HCT116 (cell line): ENCODE measurements around the gene OSBP2. TPM values are rescaled to one million over a fixed set of nuclear protein-coding genes. Genes with fewer than 3 reads are reported as not detected.

ENCODE experiments used
- ATAC-seq: fragments of 200-7000 bp; cut with Tn5 transposase; 2 replicates; pipeline ENCODE4 v1.9.1; 2020; ENCODE audit warnings: mild to moderate bottlenecking, moderate library complexity
- BruUV-seq: library from RNA; stranded (reverse); fragments of 400-500 nt; replicated peaks from 2 replicates; lab custom pipeline; 2021; lab: Mats Ljungman, UMichigan
- CTCF ChIA-PET: fragments of 300-600 bp; sonication (Branson Sonifier 250); formaldehyde crosslinking; loops from one replicate; lab custom pipeline; 2021; ENCODE audit warnings: antibody characterized with exemption; lab: Charles Lee
- POLR2A ChIA-PET: fragments of 300-600, 350-600 bp; sonication (Branson Sonifier 250); formaldehyde crosslinking; loops from one replicate; lab custom pipeline; 2021; ENCODE audit warnings: antibody characterized with exemption; lab: Charles Lee
- RAD21 ChIA-PET, 2 experiments: fragments of 300-600 bp; sonication (Branson Sonifier 250); formaldehyde crosslinking; loops; one replicate each; lab custom pipeline; 2023; ENCODE audit warnings: low total read pairs in 2 of 2; ENCODE audit not compliant: uncharacterized antibody in 2 of 2, unreplicated experiment in 2 of 2, low non-redundant PET in 1 of 2; lab: Charles Lee
- DNase-seq: peaks from one replicate; pipeline ENCODE4 v3.0.0-alpha.2; 2010; ENCODE audit warnings: low read depth, low spot score
- H2AFZ ChIP-seq: fragments of 200-600 bp; shearing (Covaris generic), sonication (generic); 2 replicates; pipeline ENCODE4 v1.6.1; 2017; ENCODE audit warnings: low read depth, mixed run types, mixed read lengths, antibody characterized with exemption, low read length; ENCODE audit not compliant: poor library complexity, severe bottlenecking
- H3K27ac ChIP-seq: 2 replicates; pipeline ENCODE4 v1.5.1; 2012; ENCODE audit warnings: low read depth, low read length
- H3K27me3 ChIP-seq: fragments of 200-600 bp; sonication (generic); 2 replicates; pipeline ENCODE4 v1.6.1; 2016; ENCODE audit warnings: mixed run types, low read length, mixed read lengths; ENCODE audit not compliant: insufficient read depth
- H3K36me3 ChIP-seq, 2 experiments: fragments of 200-500 bp in 1 of 2; fragments of 200-600 bp in 1 of 2; sonication (Bioruptor generic) in 1 of 2; sonication (generic) in 1 of 2; 2 replicates each; pipeline versions ENCODE4 v1.5.1 to v1.6.1; 2014 to 2016; ENCODE audit warnings: low read length in 2 of 2, inconsistent platforms in 1 of 2, mixed read lengths in 1 of 2, mixed run types in 1 of 2; ENCODE audit not compliant: insufficient read depth in 2 of 2, control insufficient read depth in 1 of 2
- H3K4me1 ChIP-seq, 2 experiments: fragments of 200-600 bp in 1 of 2; sonication (generic) in 1 of 2; 2 replicates each; pipeline versions ENCODE4 v1.5.1 to v1.6.1; 2012 to 2017; ENCODE audit warnings: low read length in 2 of 2, inconsistent platforms in 1 of 2, mild to moderate bottlenecking in 1 of 2, mixed read lengths in 1 of 2, mixed run types in 1 of 2, moderate library complexity in 1 of 2; ENCODE audit not compliant: insufficient read depth in 2 of 2, control insufficient read depth in 1 of 2
- H3K4me2 ChIP-seq: fragments of 200-600 bp; sonication (generic); 2 replicates; pipeline ENCODE4 v1.6.1; 2017; ENCODE audit warnings: mixed run types, low read length, mixed read lengths
- H3K4me3 ChIP-seq, 2 experiments: fragments of 200-600 bp in 1 of 2; sonication (generic) in 1 of 2; replicated peaks in 1 of 2; 2 replicates each; pipeline ENCODE4 v1.5.1; 2011 to 2016; ENCODE audit warnings: low read length in 2 of 2, control low read depth in 1 of 2, low read depth in 1 of 2, mild to moderate bottlenecking in 1 of 2, mixed read lengths in 1 of 2, mixed run types in 1 of 2
- H3K79me2 ChIP-seq: fragments of 200-600 bp; sonication (generic); 2 replicates; pipeline ENCODE4 v1.6.1; 2017; ENCODE audit warnings: mild to moderate bottlenecking, mixed run types, low read length, moderate library complexity, mixed read lengths; ENCODE audit not compliant: insufficient read depth
- H3K9ac ChIP-seq: fragments of 200-600 bp; sonication (generic); 2 replicates; pipeline ENCODE4 v1.6.1; 2016; ENCODE audit warnings: low read length, mixed read lengths
- H3K9me2 ChIP-seq: fragments of 200-600 bp; sonication (generic), shearing (Covaris generic); 2 replicates; pipeline ENCODE4 v1.6.1; 2017; ENCODE audit warnings: mixed run types, mild to moderate bottlenecking, moderate library complexity; ENCODE audit not compliant: insufficient read depth
- H3K9me3 ChIP-seq, 2 experiments: fragments of 200-500 bp in 1 of 2; fragments of 200-600 bp in 1 of 2; sonication (Bioruptor generic) in 1 of 2; sonication (generic) in 1 of 2; 2 replicates each; pipeline ENCODE4 v1.6.1; 2014 to 2017; ENCODE audit warnings: low read length in 2 of 2, mixed read lengths in 2 of 2, inconsistent platforms in 1 of 2, low read depth in 1 of 2, mild to moderate bottlenecking in 1 of 2, mixed run types in 1 of 2, moderate library complexity in 1 of 2; ENCODE audit not compliant: control insufficient read depth in 1 of 2, insufficient read depth in 1 of 2
- H4K20me1 ChIP-seq: fragments of 200-600 bp; sonication (generic), shearing (Covaris generic); 2 replicates; pipeline ENCODE4 v1.6.1; 2017; ENCODE audit warnings: mixed run types, mild to moderate bottlenecking, moderate library complexity; ENCODE audit not compliant: insufficient read depth
- CEBPB ChIP-seq: IDR thresholded peaks from 2 replicates; pipeline ENCODE4 v1.6.1; 2012; ENCODE audit warnings: low read depth
- ELF1 ChIP-seq: IDR thresholded peaks from 2 replicates; pipeline ENCODE4 v1.6.1; 2012; ENCODE audit warnings: low read depth, borderline replicate concordance
- EZH2phosphoT487 ChIP-seq: fragments of 200-600 bp; IDR thresholded peaks from 2 replicates; pipeline ENCODE4 v1.6.1; 2018; ENCODE audit warnings: antibody characterized with exemption, borderline replicate concordance
- JUND ChIP-seq: IDR thresholded peaks from 2 replicates; pipeline ENCODE4 v1.6.1; 2012
- POLR2A ChIP-seq: IDR thresholded peaks from 2 replicates; pipeline ENCODE4 v1.7.0; 2011; ENCODE audit warnings: borderline replicate concordance; ENCODE audit not compliant: insufficient read depth, insufficient read length; ENCODE audit errors: extremely low read depth
- POLR2AphosphoS5 ChIP-seq: IDR thresholded peaks from 2 replicates; pipeline ENCODE4 v1.6.1; 2011; ENCODE audit warnings: mild to moderate bottlenecking, low read depth, low read length, moderate library complexity
- SP1 ChIP-seq: IDR thresholded peaks from 2 replicates; pipeline ENCODE4 v1.6.1; 2012; ENCODE audit warnings: low read depth
- YY1 ChIP-seq: IDR thresholded peaks from 2 replicates; pipeline ENCODE4 v1.6.1; 2011; ENCODE audit warnings: low read length, low read depth, moderate library complexity, mild to moderate bottlenecking; ENCODE audit not compliant: insufficient replicate concordance; ENCODE audit errors: extremely low read depth
- ZBTB33 ChIP-seq: IDR thresholded peaks from 2 replicates; pipeline ENCODE4 v1.6.1; 2011; ENCODE audit warnings: mild to moderate bottlenecking, low read length, moderate library complexity; ENCODE audit not compliant: insufficient replicate concordance; ENCODE audit errors: extremely low read depth
- intact Hi-C: fragments of 100-400 bp; cut with micrococcal nuclease; formaldehyde crosslinking; loops from 2 replicates; pipeline ENCODE4 v1.10.0; 2022
- total RNA-seq: library from RNA; stranded (reverse); gene quantifications from one replicate; pipeline ENCODE4 v1.2.1, GENCODE V29; 2021; ENCODE audit not compliant: unreplicated experiment

OSBP2 gene
- total RNA-seq, 1 experiment from 2014 or later: 12.9 TPM

GRCh38 chr22:30867746-30868662, 173.3 kb downstream of the OSBP2 start:
- ChIA-PET RAD21 (no interaction called here), CTCF (no interaction called here), POLR2A (no interaction called here)
- DNase-seq (no peak), ATAC-seq (no peak)
- Histone ChIP-seq H3K9me2 (no peaks in the 10 kb centered on the region), H3K27me3 (no peaks in the 10 kb centered on the region), H2AFZ (no peak overlapping the region), H3K4me3 (no peak overlapping the region), H3K9ac (no peak overlapping the region), H4K20me1 (no peaks in the 10 kb centered on the region), H3K27ac (no peak overlapping the region), H3K4me2 (no peak overlapping the region), H3K36me3 (no peaks in the 10 kb centered on the region), H3K9me3 (no peaks in the 10 kb centered on the region), H3K4me1 (no peaks in the 10 kb centered on the region; a peak in 1 of 4 replicates), H3K79me2 (no peaks in the 10 kb centered on the region)
- TF ChIP-seq JUND: no peak
- TF ChIP-seq ZBTB33: no peak
- no peak for TF ChIP-seq POLR2A
- TF ChIP-seq ELF1: no peak
- intact Hi-C loops: no loop called here
- no TSS peak for BruUV-seq

- intact Hi-C loops: no loop called here
- ChIA-PET POLR2A (no interaction called here), CTCF (no interaction called here), RAD21 (no interaction called here)
- Histone ChIP-seq H4K20me1 (no peaks in the 10 kb centered on the region), H3K4me3 (no peak overlapping the region), H3K27me3 (no peaks in the 10 kb centered on the region), H3K27ac (no peak overlapping the region), H3K9ac (no peak overlapping the region), H3K9me2 (no peaks in the 10 kb centered on the region), H3K36me3 (no peaks in the 10 kb centered on the region), H3K9me3 (no peaks in the 10 kb centered on the region), H3K79me2 (no peaks in the 10 kb centered on the region), H2AFZ (no peak overlapping the region), H3K4me2 (no peak overlapping the region), H3K4me1 (no peaks in the 10 kb centered on the region; a peak in 1 of 4 replicates)
- DNase-seq: no peak
- no peak for ATAC-seq
- BruUV-seq: no TSS peak
- TF ChIP-seq ZBTB33 (no peak), CEBPB (no peak), YY1 (no peak), POLR2AphosphoS5 (no peak), EZH2phosphoT487 (no peak), POLR2A (no peak), SP1 (no peak), ELF1 (no peak), JUND (no peak)
Observed at GRCh38 chr22:30868663-30869385, 174.2 kb downstream of the OSBP2 start.
